Glutamatergic neuron (in vitro differentiated cells): ENCODE data around the gene TJP1. TPM values are rescaled to one million over a fixed set of nuclear protein-coding genes. Genes with fewer than 3 reads are reported as not detected.

Source experiments
- DNase-seq: peaks from one replicate; pipeline ENCODE4 v3.0.0; 2022
- H3K27ac Mint-ChIP-seq: one replicate; pipeline ENCODE4 v1.8.0; 2020; ENCODE audit warnings: mild to moderate bottlenecking, mixed read lengths, inconsistent platforms; ENCODE audit not compliant: unreplicated experiment
- H3K27me3 Mint-ChIP-seq: one replicate; pipeline ENCODE4 v1.8.0; 2020; ENCODE audit warnings: mild to moderate bottlenecking, moderate library complexity, mixed read lengths, inconsistent platforms; ENCODE audit not compliant: unreplicated experiment
- H3K36me3 Mint-ChIP-seq: one replicate; pipeline ENCODE4 v1.8.0; 2020; ENCODE audit warnings: mild to moderate bottlenecking, mixed read lengths, inconsistent platforms; ENCODE audit not compliant: unreplicated experiment
- H3K4me1 Mint-ChIP-seq: one replicate; pipeline ENCODE4 v1.8.0; 2020; ENCODE audit warnings: mild to moderate bottlenecking, low read depth, mixed read lengths, inconsistent platforms; ENCODE audit not compliant: unreplicated experiment
- H3K4me3 Mint-ChIP-seq: one replicate; pipeline ENCODE4 v1.8.0; 2020; ENCODE audit warnings: mild to moderate bottlenecking, mixed read lengths, inconsistent platforms; ENCODE audit not compliant: unreplicated experiment
- H3K9me3 Mint-ChIP-seq: one replicate; pipeline ENCODE4 v1.8.0; 2020; ENCODE audit warnings: mild to moderate bottlenecking, moderate library complexity, mixed read lengths, inconsistent platforms; ENCODE audit not compliant: unreplicated experiment
- CTCF ChIP-seq: fragments of 200-600 bp; sonication (generic); IDR thresholded peaks from one replicate; pipeline ENCODE4 v1.5.0; 2021; ENCODE audit not compliant: partially characterized antibody, unreplicated experiment
- total RNA-seq: library from RNA; stranded (reverse); fragmentation: NEBNext Ultra II Directional; extraction: Animal tissue kit (Norgen Biotek cat#: 25700); gene quantifications from one replicate; pipeline ENCODE4 v1.2.1, GENCODE V29; 2021; ENCODE audit not compliant: unreplicated experiment

TJP1 gene
- total RNA-seq, 1 donor from 2014 or later = 129 TPM

- no peak overlapping the region for H3K27ac Mint-ChIP-seq
- TF ChIP-seq CTCF = no peak
- peaks cover 20% of the 10 kb centered on the region for H3K4me1 Mint-ChIP-seq
- DNase-seq = peak; percentile 42
- peaks cover 8% of the 10 kb centered on the region for H3K27me3 Mint-ChIP-seq
- H3K36me3 Mint-ChIP-seq = no peaks in the 10 kb centered on the region
- H3K4me3 Mint-ChIP-seq = no peak overlapping the region
- peaks cover 6% of the 10 kb centered on the region for H3K9me3 Mint-ChIP-seq
Observed at GRCh38 chr15:29826908-29827820, 4.9 kb upstream of the TJP1 start.

GRCh38 chr15:29825227-29825626 is 3.0 kb upstream of the TJP1 start:
- peaks cover 20% of the 10 kb centered on the region for H3K4me1 Mint-ChIP-seq
- H3K36me3 Mint-ChIP-seq = no peaks in the 10 kb centered on the region
- TF ChIP-seq CTCF = no peak
- no peak for DNase-seq
- H3K27me3 Mint-ChIP-seq = peaks cover 9% of the 10 kb centered on the region
- H3K27ac Mint-ChIP-seq = no peak overlapping the region
- H3K9me3 Mint-ChIP-seq = peaks cover 8% of the 10 kb centered on the region
- H3K4me3 Mint-ChIP-seq = no peak overlapping the region

- H3K9me3 Mint-ChIP-seq = peaks cover 8% of the 10 kb centered on the region
- no peak for TF ChIP-seq CTCF
- H3K27ac Mint-ChIP-seq = peak overlapping the region; percentile 87
- peaks cover 25% of the 10 kb centered on the region for H3K4me1 Mint-ChIP-seq
- no peaks in the 10 kb centered on the region for H3K36me3 Mint-ChIP-seq
- DNase-seq = peak; percentile 62
- H3K4me3 Mint-ChIP-seq = peak overlapping the region; percentile 94
- H3K27me3 Mint-ChIP-seq = peaks cover 9% of the 10 kb centered on the region
Observed at GRCh38 chr15:29822684-29823459, 604 bp upstream of the TJP1 start.

- Mint-ChIP-seq H3K4me1 (peaks cover 24% of the 10 kb centered on the region), H3K36me3 (peaks cover 4% of the 10 kb centered on the region), H3K9me3 (peaks cover 10% of the 10 kb centered on the region), H3K27ac (peak overlapping the region; percentile 83), H3K27me3 (peaks cover 13% of the 10 kb centered on the region), H3K4me3 (peak overlapping the region; percentile 89)
- peak; percentile 75 for DNase-seq
- no peak for TF ChIP-seq CTCF
Observed at GRCh38 chr15:29821416-29822099, 710 bp downstream of the TJP1 start.
